ENCODE data around the gene LAMC1.

LAMC1 gene

DNA sequence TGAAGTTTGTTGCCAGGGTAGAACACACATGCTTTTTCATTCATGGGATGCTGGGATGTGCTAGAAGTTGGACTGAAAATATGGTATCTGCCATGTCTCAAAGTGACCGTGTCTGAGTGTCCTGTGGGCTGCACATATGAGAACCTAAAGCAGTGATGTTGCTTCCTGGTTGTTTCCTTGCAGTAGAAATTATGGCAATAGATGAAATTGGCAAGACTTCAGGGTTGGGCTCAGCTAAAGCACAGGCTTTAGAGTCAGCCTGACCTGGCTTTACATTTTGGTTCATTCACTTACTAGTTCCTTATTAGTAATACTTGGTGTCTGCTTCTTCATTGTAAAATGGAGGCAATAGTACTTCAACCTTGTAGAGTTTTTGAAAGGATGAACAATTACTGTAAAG lies 165.0 kb downstream of the LAMC1 start:
- Histone ChIP-seq H3K27me3 (no peaks in the 10 kb centered on the region), H3K36me3 (no peaks in the 10 kb centered on the region), H3K4me3 (no peak overlapping the region), H3K4me1 (peaks cover 0 to 5% (median 0%) of the 10 kb centered on the region in 4 donors), H3K9me3 (no peaks in the 10 kb centered on the region), H3K27ac (no peak overlapping the region)
- DNase-seq = no peak
- intact Hi-C loops (cut with DNase I; ENCODE audit: low total_unique reads) = no loop called here
- TF ChIP-seq, protein P1, sequence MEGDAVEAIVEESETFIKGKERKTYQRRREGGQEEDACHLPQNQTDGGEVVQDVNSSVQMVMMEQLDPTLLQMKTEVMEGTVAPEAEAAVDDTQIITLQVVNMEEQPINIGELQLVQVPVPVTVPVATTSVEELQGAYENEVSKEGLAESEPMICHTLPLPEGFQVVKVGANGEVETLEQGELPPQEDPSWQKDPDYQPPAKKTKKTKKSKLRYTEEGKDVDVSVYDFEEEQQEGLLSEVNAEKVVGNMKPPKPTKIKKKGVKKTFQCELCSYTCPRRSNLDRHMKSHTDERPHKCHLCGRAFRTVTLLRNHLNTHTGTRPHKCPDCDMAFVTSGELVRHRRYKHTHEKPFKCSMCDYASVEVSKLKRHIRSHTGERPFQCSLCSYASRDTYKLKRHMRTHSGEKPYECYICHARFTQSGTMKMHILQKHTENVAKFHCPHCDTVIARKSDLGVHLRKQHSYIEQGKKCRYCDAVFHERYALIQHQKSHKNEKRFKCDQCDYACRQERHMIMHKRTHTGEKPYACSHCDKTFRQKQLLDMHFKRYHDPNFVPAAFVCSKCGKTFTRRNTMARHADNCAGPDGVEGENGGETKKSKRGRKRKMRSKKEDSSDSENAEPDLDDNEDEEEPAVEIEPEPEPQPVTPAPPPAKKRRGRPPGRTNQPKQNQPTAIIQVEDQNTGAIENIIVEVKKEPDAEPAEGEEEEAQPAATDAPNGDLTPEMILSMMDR (IDR thresholded peaks at IDR 0.05) = no peak

DNA sequence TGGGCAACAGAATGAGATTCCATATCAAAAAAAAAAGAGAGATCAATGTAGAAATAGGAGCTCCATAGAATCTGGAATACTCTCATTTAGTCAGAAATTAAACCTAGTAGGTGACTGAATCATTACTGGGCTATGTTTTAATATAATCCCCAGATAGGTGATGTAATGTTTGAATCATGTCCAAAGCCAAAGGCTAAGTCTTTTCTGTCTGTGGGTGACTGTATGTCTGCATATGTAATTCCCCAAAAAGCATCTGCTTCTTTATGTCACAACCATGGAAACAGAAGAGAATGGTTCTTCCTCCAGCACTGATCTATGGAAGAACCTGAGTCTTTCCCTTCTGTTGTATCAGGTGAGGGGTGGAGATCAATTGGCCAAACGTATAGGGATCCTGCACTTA lies 168.6 kb downstream of the LAMC1 start:
- Histone ChIP-seq H3K4me1 (no peaks in the 10 kb centered on the region), H3K4me3 (no peak overlapping the region), H3K36me3 (no peaks in the 10 kb centered on the region), H3K27me3 (no peaks in the 10 kb centered on the region), H3K9me3 (no peaks in the 10 kb centered on the region), H3K27ac (no peak overlapping the region)
- intact Hi-C loops (cut with DNase I; ENCODE audit: low total_unique reads) = no loop called here
- DNase-seq = no peak
- TF ChIP-seq, protein P1 (IDR thresholded peaks at IDR 0.05) = no peak

DNA sequence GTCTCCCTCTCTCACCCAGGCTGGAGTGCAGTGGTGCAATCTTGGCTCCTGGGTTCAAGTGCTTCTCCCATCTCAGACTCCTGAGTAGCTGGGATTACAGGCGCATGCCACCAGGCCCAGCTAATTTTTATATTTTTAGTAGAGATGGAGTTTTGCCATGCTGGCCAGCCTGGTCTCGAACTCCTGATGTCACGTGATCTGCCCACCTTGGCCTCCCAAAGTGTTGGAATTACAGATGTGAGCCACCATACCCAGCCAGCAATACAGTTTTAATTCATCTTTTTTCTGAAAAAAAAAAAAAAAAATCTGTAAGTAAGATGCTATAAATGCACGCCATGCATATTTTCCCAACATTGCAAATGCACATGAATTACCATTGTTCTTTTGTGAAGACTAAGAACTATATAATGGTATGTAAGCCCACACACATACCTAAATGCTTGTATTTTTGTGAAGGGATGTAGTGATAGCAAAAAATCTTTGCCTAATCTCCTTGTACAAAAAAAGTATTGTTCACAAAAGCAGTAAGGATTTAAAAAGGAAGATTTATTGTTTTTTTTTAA lies 170.8 kb downstream of the LAMC1 start:
- Histone ChIP-seq H3K4me3 (no peak overlapping the region), H3K9me3 (no peaks in the 10 kb centered on the region), H3K27me3 (no peaks in the 10 kb centered on the region), H3K4me1 (no peaks in the 10 kb centered on the region), H3K36me3 (no peaks in the 10 kb centered on the region), H3K27ac (no peak overlapping the region)
- DNase-seq = no peak
- intact Hi-C loops (cut with DNase I; ENCODE audit: low total_unique reads) = no loop called here
- TF ChIP-seq, protein P1 (IDR thresholded peaks at IDR 0.05) = no peak

GRCh38 chr1:183194527-183195141 lies 171.4 kb downstream of the LAMC1 start:
- H3K4me1 ChIP-seq = no peaks in the 10 kb centered on the region
- H3K4me3 ChIP-seq = no peak overlapping the region
- H3K36me3 ChIP-seq = no peaks in the 10 kb centered on the region
- no peaks in the 10 kb centered on the region for H3K9me3 ChIP-seq
- TF ChIP-seq, protein P1 (IDR thresholded peaks at IDR 0.05) = no peak
- no peaks in the 10 kb centered on the region for H3K27me3 ChIP-seq
- no peak overlapping the region for H3K27ac ChIP-seq
- intact Hi-C loops (cut with DNase I; ENCODE audit: low total_unique reads) = no loop called here
- DNase-seq = no peak

GRCh38 chr1:183195142-183195574 lies 171.9 kb downstream of the LAMC1 start:
- intact Hi-C loops (cut with DNase I; ENCODE audit: low total_unique reads) = no loop called here
- Histone ChIP-seq H3K36me3 (no peaks in the 10 kb centered on the region), H3K27ac (no peak overlapping the region), H3K9me3 (no peaks in the 10 kb centered on the region), H3K27me3 (no peaks in the 10 kb centered on the region), H3K4me1 (no peaks in the 10 kb centered on the region), H3K4me3 (no peak overlapping the region)
- DNase-seq = no peak
- TF ChIP-seq, protein P1 (IDR thresholded peaks at IDR 0.05) = no peak

Measured in tibial artery (tissue), 4 donors.